AG09319 (cell line): ENCODE data around the gene CTNND2.

Experiments
- DNase-seq: peaks from one replicate; pipeline ENCODE4 v3.0.0-alpha.2; 2010; ENCODE audit warnings: low read depth; ENCODE audit errors: extremely low read depth
- CTCF ChIP-seq: IDR thresholded peaks from 2 replicates; pipeline ENCODE4 v1.5.1; 2011; ENCODE audit warnings: low read depth, mild to moderate bottlenecking, inconsistent platforms, low read length, moderate library complexity

CTNND2 gene

GRCh38 chr5:11000515-11001353, 903.5 kb downstream of the CTNND2 start:
- no peak for TF ChIP-seq CTCF
- DNase-seq, result no peak

- no peak for TF ChIP-seq CTCF
- DNase-seq, result no peak
These were observed 904.5 kb downstream of the CTNND2 start for GRCh38 chr5:10999714-11000113.

DNA sequence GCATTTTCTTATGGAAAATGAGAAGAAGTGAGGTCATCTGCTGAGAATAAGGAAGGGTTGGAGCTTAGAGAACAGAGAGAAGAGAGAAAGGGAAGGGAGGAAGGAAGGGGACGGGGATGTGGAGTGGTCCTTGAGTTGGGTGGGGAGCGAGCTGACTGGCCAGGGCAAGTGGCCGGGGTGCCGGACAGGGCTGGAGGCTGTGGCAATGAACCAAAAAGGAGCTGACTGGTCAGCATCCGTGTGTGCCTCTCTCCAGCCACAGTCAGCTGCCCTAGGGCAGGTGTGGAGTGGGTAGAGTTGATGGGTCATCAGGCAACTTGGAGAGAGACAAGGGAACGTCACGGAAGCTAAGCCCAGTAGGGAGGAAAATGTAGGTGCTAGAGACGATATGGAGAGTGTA, 908.4 kb downstream of the CTNND2 start:
- no peak for DNase-seq
- no peak for TF ChIP-seq CTCF

- no peak for DNase-seq
- no peak for TF ChIP-seq CTCF
These were observed 909.9 kb downstream of the CTNND2 start for GRCh38 chr5:10994091-10994986.

- no peak for TF ChIP-seq CTCF
These were observed 913.6 kb downstream of the CTNND2 start for GRCh38 chr5:10990634-10991033.

DNA sequence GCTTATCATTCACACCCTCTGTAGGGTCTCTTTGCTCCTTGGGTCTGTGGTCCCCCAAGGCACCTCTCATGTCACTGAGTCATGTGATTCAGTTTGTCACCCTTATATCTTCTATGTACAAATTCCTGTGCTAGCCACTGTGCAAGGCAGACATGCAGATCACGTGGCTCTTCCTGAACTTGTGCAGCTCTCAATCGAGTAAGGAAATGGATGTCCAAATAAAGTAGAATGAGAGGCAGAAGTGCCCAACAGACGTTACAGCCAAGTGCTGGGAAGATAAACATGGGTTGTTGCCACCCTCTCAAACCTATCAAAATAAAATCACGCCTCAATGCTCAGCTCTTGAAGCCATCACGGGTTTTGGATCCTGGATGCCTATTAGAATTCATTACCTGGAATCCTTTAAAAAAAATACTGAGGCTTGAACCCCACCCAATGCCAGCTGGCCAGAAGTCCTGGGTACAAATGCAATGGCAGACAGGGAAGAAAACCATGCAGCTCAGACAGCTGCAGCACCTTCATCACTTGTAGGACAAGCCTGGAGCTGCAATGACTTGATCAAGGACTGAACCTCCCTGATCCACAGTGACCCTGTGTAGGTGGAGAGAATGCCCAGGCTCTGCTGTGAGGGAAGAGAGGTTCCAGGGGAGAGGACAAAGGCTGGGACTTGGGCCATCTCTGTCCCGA, 914.5 kb downstream of the CTNND2 start:
- DNase-seq, result no peak
- TF ChIP-seq CTCF, result no peak

More at GRCh38 chr5:10990634-10991033, 913.6 kb downstream of the CTNND2 start:
- no peak for DNase-seq
